ENCODE results near the gene PTPRN2. TPM values are rescaled to one million over a fixed set of nuclear protein-coding genes. Genes with fewer than 3 reads are reported as not detected.

The PTPRN2 gene
- polyA plus RNA-seq, 4 donors = 7.4 to 9.6 (median 8.8) TPM

GRCh38 chr7:157828881-157829280 is 758.7 kb downstream of the PTPRN2 start:
- DNase-seq (ENCODE audit: low read depth in 4 of 4, low spot score in 3 of 4) = no peak

GRCh38 chr7:157828190-157828589 is 759.4 kb downstream of the PTPRN2 start:
- no peak for DNase-seq (ENCODE audit: low read depth in 4 of 4, low spot score in 3 of 4)

- no peak for DNase-seq (ENCODE audit: low read depth in 4 of 4, low spot score in 3 of 4)
Measured at GRCh38 chr7:157827863-157828160, 759.8 kb downstream of the PTPRN2 start.

DNA sequence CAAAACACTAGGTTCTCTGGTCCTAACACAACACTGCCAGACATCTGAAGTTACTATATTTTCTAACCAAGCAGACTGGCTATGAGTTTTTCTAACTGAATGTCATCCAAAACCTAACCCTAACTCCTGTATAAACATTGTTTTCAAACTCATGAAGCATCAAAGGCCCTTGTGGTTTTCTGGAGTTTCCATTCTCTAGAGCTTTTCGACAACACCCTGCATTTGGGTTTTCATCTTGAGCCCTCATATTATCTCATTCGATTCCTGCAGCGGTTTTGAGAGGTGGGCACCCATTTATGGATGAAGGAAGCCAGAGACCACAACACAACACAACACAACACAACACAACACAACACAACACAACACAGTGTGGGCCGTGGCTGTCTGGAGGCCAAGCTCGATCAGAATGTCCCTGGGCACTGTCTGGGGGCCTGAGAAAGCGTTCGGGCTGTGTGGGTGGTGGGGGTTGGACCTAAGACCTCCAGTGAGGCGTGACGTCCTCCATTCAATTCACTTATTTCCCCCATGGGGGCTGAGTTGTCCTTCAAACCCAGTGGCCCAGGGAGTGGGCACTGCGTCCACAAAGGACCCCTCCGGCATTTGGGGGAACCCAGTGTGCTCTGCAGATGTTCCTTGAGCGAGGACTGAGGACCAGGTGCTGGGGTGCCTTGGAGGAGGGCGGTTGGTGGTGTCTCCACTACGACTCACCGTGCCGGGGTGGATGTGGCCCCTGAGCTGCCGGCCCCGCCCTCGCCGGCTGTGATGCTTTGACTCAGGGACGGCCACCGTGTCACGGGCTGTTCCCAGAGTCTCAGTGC is 760.4 kb downstream of the PTPRN2 start:
- no peak for DNase-seq (ENCODE audit: low read depth in 4 of 4, low spot score in 3 of 4)

- no peak for DNase-seq (ENCODE audit: low read depth in 4 of 4, low spot score in 3 of 4)
Measured at GRCh38 chr7:157826566-157826965, 761.1 kb downstream of the PTPRN2 start.

GRCh38 chr7:157825325-157825724 is 762.3 kb downstream of the PTPRN2 start:
- DNase-seq (ENCODE audit: low read depth in 4 of 4, low spot score in 3 of 4) = no peak

GRCh38 chr7:157824819-157825121 is 762.9 kb downstream of the PTPRN2 start:
- DNase-seq (ENCODE audit: low read depth in 4 of 4, low spot score in 3 of 4) = no peak

DNA sequence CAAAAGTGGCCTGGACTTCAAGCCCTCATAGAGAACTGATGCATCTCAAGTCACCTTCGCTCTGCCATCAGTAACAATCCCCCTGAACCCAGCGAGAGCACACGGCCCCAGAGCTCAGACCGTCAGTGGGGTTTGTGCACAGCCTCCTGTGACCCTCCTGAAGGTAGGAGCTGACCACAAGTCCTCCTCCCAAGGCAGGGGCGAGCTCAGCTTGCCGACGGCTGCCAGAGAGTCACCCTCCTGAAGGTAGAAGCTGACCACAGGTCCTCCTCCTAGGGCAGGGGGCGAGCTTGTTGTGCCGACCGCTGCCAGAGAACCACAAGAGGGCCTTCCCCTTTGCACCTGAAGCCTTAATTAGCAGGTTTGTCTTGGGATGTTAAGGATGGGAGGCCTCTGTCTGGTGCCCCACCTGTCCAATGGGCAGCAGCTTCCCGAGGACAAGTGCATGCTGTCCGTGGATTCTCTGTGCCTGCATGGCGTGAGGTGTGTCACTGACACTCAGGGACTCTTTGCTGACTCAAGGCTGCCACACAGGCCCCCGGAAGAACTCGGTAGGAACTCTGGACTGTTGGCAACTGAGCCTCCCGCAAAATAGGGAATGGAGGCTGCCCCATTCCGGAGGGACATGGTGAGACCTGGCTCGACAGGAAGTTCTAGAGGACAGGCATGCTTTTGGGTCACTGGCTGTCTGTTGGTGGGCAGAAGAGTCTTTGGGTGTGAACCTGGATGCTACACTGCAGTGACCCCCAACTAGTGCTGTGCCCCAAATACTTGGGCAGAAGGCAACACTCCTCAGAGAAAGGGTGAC is 763.4 kb downstream of the PTPRN2 start:
- DNase-seq (ENCODE audit: low read depth in 4 of 4, low spot score in 3 of 4) = no peak

DNA sequence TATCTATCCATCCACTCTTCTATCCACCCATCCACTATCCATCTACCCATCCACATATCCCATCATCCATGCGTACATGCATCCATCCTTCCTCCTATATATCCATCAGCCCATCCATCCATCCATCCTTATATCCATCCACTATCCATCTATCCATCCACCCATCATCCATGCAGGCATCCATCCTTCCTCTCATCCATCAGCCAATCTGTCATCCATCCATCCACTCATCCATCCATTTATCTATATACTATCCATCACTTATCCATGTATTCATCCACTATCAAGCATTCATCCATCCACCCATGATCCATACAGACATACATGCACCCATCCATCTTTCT is 765.0 kb downstream of the PTPRN2 start:
- no peak for DNase-seq (ENCODE audit: low read depth in 4 of 4, low spot score in 3 of 4)

DNA sequence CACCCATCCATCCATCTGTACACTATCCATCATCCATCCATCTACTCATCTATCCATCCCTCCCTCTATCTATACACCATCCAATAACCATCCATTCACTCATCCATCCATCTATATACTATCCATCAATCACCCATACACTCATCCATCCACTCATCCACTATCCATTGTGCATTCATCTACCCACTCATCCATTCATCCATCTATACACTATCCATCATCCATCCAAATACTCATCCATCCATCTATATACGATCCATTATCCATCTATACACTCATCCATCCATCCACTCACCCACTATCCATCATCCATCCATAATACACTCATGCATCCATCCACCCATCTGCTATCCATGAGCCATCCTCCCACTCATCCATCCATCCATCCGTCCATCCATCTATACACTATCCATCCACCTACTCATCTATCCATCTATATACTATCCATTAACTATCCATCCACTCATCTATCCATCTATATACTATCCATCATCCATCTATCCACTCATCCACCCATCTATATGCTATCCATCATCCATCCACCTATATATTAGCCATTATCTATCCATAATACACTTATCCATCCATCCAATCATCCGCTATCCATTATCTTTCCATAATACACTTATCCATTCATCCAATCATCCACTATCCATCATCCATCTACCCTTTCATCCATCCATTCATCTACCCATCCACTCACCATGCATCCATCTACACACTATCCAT is 765.5 kb downstream of the PTPRN2 start:
- DNase-seq (ENCODE audit: low read depth in 4 of 4, low spot score in 3 of 4) = no peak

DNA sequence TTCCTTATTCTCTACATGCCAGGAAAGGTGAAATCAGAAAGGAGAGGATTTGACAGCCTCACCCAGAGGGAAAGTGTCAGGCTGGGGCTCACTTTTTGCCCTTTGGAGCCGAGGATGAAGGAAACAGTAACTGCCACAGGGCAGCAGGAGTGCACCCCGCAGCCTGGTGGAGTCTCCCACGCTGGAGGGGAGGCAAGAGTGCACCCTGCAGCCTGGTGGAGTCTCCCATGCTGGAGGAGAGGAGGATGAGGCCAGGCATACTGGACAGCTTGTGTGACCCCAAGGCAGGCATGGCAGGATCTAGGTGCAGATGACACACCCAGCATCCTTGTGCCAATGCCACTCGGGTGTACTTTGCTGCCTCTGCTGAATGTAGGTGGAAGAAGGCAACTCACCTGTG is 766.8 kb downstream of the PTPRN2 start:
- no peak for DNase-seq (ENCODE audit: low read depth in 4 of 4, low spot score in 3 of 4)

DNA sequence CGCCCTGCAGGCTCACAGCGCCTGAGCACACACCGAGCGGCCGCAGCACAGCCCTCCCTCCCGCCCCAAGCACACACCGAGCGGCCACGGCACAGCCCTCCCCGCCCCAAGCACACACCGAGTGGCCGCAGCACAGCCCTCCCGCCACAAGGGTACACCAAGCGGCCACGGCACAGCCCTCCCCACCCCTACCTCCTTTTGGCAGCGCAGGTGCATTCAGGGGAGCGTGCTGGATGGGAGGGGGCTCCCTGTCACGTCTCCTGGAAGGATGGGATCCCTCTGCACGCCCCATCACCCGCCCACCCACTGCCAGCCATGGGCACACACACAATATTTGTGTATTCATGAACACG is 768.2 kb downstream of the PTPRN2 start:
- no peak for DNase-seq (ENCODE audit: low read depth in 4 of 4, low spot score in 3 of 4)

GRCh38 chr7:157818701-157819454 is 768.7 kb downstream of the PTPRN2 start:
- no peak for DNase-seq (ENCODE audit: low read depth in 4 of 4, low spot score in 3 of 4)

- no peak for DNase-seq (ENCODE audit: low read depth in 4 of 4, low spot score in 3 of 4)
Measured at GRCh38 chr7:157817944-157818700, 769.5 kb downstream of the PTPRN2 start.

DNA sequence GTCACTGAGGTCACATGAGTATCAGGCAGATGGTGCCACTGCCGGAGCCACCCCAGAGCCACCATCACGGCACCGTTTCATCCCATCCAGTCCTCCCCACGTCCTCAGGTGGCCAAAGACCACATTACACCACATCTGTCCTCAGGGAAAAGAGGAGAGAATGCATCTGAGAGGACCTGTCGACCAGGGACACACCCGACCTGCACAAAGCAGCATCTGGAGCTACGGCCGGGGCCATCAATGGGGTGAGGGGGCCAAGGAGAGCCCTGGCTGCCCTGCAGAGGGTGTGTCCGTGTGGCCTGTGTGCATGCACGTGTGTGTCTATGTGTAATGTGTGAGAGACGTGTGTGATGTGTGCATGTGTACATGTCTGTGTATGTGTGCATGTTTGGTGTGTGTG is 770.2 kb downstream of the PTPRN2 start:
- DNase-seq (ENCODE audit: low read depth in 4 of 4, low spot score in 3 of 4) = no peak

GRCh38 chr7:157816526-157817250 is 770.9 kb downstream of the PTPRN2 start:
- DNase-seq (ENCODE audit: low read depth in 4 of 4, low spot score in 3 of 4) = no peak

GRCh38 chr7:157816086-157816485 is 771.5 kb downstream of the PTPRN2 start:
- no peak for DNase-seq (ENCODE audit: low read depth in 4 of 4, low spot score in 3 of 4)

DNA sequence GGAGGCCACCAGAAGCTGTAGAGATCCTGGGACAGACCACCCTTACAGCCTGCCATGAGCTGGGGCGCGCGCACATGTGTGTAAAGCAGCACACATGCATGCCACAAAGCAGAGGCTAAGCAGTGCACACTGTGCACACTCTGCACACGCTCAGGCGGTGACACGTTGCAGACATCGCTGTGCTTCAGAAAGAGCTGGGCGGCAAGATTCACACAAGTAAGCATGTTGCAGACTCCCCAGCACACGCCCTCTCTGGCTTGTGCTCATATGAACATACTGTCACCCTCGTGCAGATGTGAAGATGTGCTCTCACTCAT is 772.0 kb downstream of the PTPRN2 start:
- DNase-seq (ENCODE audit: low read depth in 4 of 4, low spot score in 3 of 4) = no peak

DNA sequence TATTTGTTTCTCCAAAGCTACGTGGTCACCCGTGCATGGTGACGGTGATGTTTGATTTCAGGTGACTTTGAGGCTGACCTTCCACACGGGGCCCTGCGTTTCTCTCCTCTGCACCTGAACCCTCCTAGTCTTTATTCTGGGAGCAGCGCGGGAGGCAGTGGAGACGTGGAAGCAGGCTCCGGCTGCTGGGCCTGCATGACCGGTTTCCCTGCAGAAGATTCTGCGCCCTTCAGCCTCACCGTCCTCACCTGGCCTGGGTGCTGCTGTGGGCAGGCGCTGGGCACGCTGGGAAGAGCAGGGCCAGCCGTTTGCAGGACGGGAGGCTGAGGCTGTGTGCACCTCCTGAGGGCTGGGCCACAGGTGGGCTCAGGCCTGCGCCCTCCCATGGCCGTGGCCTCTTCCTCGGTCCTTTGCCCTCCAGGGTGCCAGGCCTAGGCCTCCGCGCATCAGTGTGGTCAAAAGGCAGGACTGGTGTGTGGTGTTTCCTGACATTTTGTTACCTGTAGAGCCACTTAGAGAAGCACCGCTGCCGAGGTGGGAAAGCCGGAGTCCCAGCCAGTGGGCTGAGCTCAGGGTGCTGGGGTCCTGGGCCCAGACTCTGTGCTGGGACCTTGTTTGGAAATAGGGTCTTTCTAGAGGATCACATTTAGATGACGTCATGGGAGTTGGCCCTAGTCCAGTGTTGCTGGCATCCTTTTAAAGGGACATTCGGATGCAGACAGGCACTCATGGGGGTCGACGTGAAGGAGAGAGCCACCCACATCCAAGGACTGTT is 772.5 kb downstream of the PTPRN2 start:
- no peak for DNase-seq (ENCODE audit: low read depth in 4 of 4, low spot score in 3 of 4)

All from right renal pelvis (tissue), 4 donors.